BE2C (cell line): Measurements from ENCODE around the gene DAB1.

Experiments
- DNase-seq: peaks from one replicate; pipeline ENCODE4 v3.0.0-alpha.2; 2020
- H3K27me3 ChIP-seq: fragments of 250-450 bp; sonication (Bioruptor Pico); 2 replicates; pipeline ENCODE4 v1.5.1; 2020; ENCODE audit warnings: mild to moderate bottlenecking
- H3K36me3 ChIP-seq: fragments of 250-450 bp; sonication (Bioruptor Pico); 2 replicates; pipeline ENCODE4 v1.5.1; 2020; ENCODE audit warnings: mild to moderate bottlenecking
- H3K4me1 ChIP-seq: fragments of 250-450 bp; sonication (Bioruptor Pico); 2 replicates; pipeline ENCODE4 v1.5.1; 2020
- H3K4me3 ChIP-seq: 2 replicates; pipeline ENCODE4 v1.5.1; 2011; ENCODE audit warnings: low read depth, low read length
- H3K9me3 ChIP-seq: fragments of 250-450 bp; sonication (Bioruptor Pico); 2 replicates; pipeline ENCODE4 v1.5.1; 2020
- CTCF ChIP-seq: IDR thresholded peaks from 2 replicates; pipeline ENCODE4 v1.5.1; 2012; ENCODE audit warnings: mild to moderate bottlenecking, low read depth, low read length

DAB1 gene

GRCh38 chr1:57058652-57059501 is 365.0 kb downstream of the DAB1 start:
- no peaks in the 10 kb centered on the region for H3K9me3 ChIP-seq
- H3K4me1 ChIP-seq: no peaks in the 10 kb centered on the region
- DNase-seq: no peak
- H3K27me3 ChIP-seq: no peaks in the 10 kb centered on the region
- H3K4me3 ChIP-seq: no peak overlapping the region
- TF ChIP-seq CTCF: no peak
- H3K36me3 ChIP-seq: no peaks in the 10 kb centered on the region

DNA sequence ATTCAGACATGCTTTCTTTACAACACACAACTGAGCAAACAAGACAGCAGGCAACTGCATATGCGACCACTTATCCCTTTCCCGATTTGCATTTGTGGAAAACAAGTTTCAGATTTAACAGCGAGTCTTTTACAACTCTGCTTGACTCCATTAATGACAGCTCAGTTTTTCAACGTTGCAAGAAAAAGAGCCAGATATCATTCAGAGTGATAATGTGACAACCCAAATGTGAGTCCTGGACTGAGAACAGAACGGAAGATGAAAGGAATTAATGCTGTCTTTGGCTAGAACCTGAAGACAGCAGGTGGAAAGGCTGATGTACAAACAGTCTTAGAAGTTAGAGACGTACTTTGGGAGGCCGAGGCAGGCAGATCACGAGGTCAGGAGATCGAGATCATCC is 375.0 kb downstream of the DAB1 start:
- no peak for TF ChIP-seq CTCF
- Histone ChIP-seq H3K9me3 (no peaks in the 10 kb centered on the region), H3K4me1 (no peaks in the 10 kb centered on the region), H3K27me3 (no peaks in the 10 kb centered on the region), H3K4me3 (no peak overlapping the region), H3K36me3 (no peaks in the 10 kb centered on the region)
- DNase-seq: no peak

- H3K36me3 ChIP-seq: no peaks in the 10 kb centered on the region
- no peaks in the 10 kb centered on the region for H3K4me1 ChIP-seq
- no peaks in the 10 kb centered on the region for H3K9me3 ChIP-seq
- no peaks in the 10 kb centered on the region for H3K27me3 ChIP-seq
- no peak for TF ChIP-seq CTCF
- H3K4me3 ChIP-seq: no peak overlapping the region
- no peak for DNase-seq
Measured at GRCh38 chr1:57046462-57046861, 377.4 kb downstream of the DAB1 start.

- no peaks in the 10 kb centered on the region for H3K9me3 ChIP-seq
- no peaks in the 10 kb centered on the region for H3K36me3 ChIP-seq
- no peak overlapping the region for H3K4me3 ChIP-seq
- no peak for TF ChIP-seq CTCF
- DNase-seq: no peak
- no peaks in the 10 kb centered on the region for H3K4me1 ChIP-seq
- no peaks in the 10 kb centered on the region for H3K27me3 ChIP-seq
Measured at GRCh38 chr1:57041901-57042300, 382.0 kb downstream of the DAB1 start.

GRCh38 chr1:57040811-57041210 is 383.0 kb downstream of the DAB1 start:
- no peak for TF ChIP-seq CTCF
- Histone ChIP-seq H3K36me3 (no peaks in the 10 kb centered on the region), H3K9me3 (no peaks in the 10 kb centered on the region), H3K27me3 (no peaks in the 10 kb centered on the region), H3K4me3 (no peak overlapping the region), H3K4me1 (no peaks in the 10 kb centered on the region)
- DNase-seq: no peak
